Smooth muscle cell (in vitro differentiated cells): ENCODE results near the gene RNASE7. TPM values are rescaled to one million over a fixed set of nuclear protein-coding genes. Genes with fewer than 3 reads are reported as not detected.

ENCODE experiments used
- DNase-seq: peaks from one replicate; lab custom pipeline; 2025; ENCODE audit not compliant: unreplicated experiment; lab: John Stamatoyannopoulos, UW
- H2AFZ ChIP-seq: fragments of 200-600 bp; sonication (generic); 2 replicates; pipeline ENCODE4 v1.6.0; 2016; ENCODE audit warnings: antibody characterized with exemption, low read depth, mild to moderate bottlenecking
- H3F3A ChIP-seq: fragments of 200-600 bp; sonication (generic); 2 replicates; pipeline ENCODE4 v1.6.0; 2017; ENCODE audit warnings: antibody characterized with exemption, low read depth
- H3K27ac ChIP-seq: fragments of 200-600 bp; sonication (generic); 2 replicates; pipeline ENCODE4 v1.5.1; 2016; ENCODE audit warnings: low read depth, mild to moderate bottlenecking
- H3K27me3 ChIP-seq: fragments of 200-600 bp; sonication (generic); 2 replicates; pipeline ENCODE4 v1.6.1; 2016; ENCODE audit warnings: low read depth, mild to moderate bottlenecking
- H3K36me3 ChIP-seq: fragments of 200-600 bp; sonication (generic); 2 replicates; pipeline ENCODE4 v1.5.1; 2016; ENCODE audit warnings: low read depth
- H3K4me1 ChIP-seq: fragments of 200-600 bp; sonication (generic); 2 replicates; pipeline ENCODE4 v1.5.1; 2016; ENCODE audit warnings: low read depth
- H3K4me2 ChIP-seq: fragments of 200-600 bp; sonication (generic); 2 replicates; pipeline ENCODE4 v1.6.0; 2016; ENCODE audit warnings: mild to moderate bottlenecking
- H3K4me3 ChIP-seq: fragments of 200-600 bp; sonication (generic); 2 replicates; pipeline ENCODE4 v1.5.1; 2016; ENCODE audit warnings: mild to moderate bottlenecking
- H3K79me2 ChIP-seq: fragments of 200-600 bp; sonication (generic); 2 replicates; pipeline ENCODE4 v1.6.0; 2016; ENCODE audit warnings: low read depth, mild to moderate bottlenecking
- H3K9ac ChIP-seq: fragments of 200-600 bp; sonication (generic); 2 replicates; pipeline ENCODE4 v1.6.0; 2016; ENCODE audit warnings: low read depth
- H3K9me3 ChIP-seq: fragments of 200-600 bp; sonication (generic); replicated peaks from 2 replicates; pipeline ENCODE4 v1.5.1; 2016; ENCODE audit warnings: low read depth
- H4K20me1 ChIP-seq: fragments of 200-600 bp; sonication (generic); 2 replicates; pipeline ENCODE4 v1.6.0; 2016; ENCODE audit warnings: low read depth
- CTCF ChIP-seq: fragments of 200-600 bp; sonication (generic); IDR thresholded peaks from 2 replicates; pipeline ENCODE4 v1.5.1; 2017; ENCODE audit warnings: borderline replicate concordance, mild to moderate bottlenecking, antibody characterized with exemption; ENCODE audit not compliant: insufficient read depth, poor library complexity, severe bottlenecking
- WGBS: methylation state at CpG from one replicate; pipeline ENCODE4 v1.1.7; 2016; ENCODE audit warnings: low lambda C conversion rate; 5-methylcytosine and 5-hydroxymethylcytosine counted together
- polyA plus RNA-seq: library from polyadenylated mRNA; unstranded; fragments of >200 nt; fragmentation: Nextera tagmentation; extraction: Ambion mirVana; gene quantifications from 2 replicates; pipeline ENCODE4 v1.2.1, GENCODE V29; 2016
- total RNA-seq: library from RNA; depleted of rRNA; stranded (reverse); fragments of >200 nt; gene quantifications from 2 replicates; pipeline ENCODE4 v1.2.3, GENCODE V29; 2014

The RNASE7 gene
- total and polyA plus RNA-seq, 2 experiments from 2014 or later, result 0.93 to 4.1 TPM

GRCh38 chr14:21061347-21061668 is 19.1 kb downstream of the RNASE7 start:
- Histone ChIP-seq H3K4me1 (peaks cover 8% of the 10 kb centered on the region), H3K9ac (no peak overlapping the region), H3F3A (peaks cover 16% of the 10 kb centered on the region), H3K4me2 (no peak overlapping the region), H3K27ac (no peak overlapping the region), H3K4me3 (no peak overlapping the region), H3K79me2 (no peaks in the 10 kb centered on the region), H3K9me3 (no peaks in the 10 kb centered on the region), H4K20me1 (no peaks in the 10 kb centered on the region), H3K36me3 (no peaks in the 10 kb centered on the region), H3K27me3 (no peaks in the 10 kb centered on the region), H2AFZ (no peak overlapping the region)
- 75% methylated on average over 3 of the region's 3 CpGs for WGBS
- no peak for TF ChIP-seq CTCF
- DNase-seq, result no peak

GRCh38 chr14:21063479-21063878 is 21.3 kb downstream of the RNASE7 start:
- TF ChIP-seq CTCF, result no peak
- Histone ChIP-seq H3K9me3 (no peaks in the 10 kb centered on the region), H3F3A (peaks cover 14% of the 10 kb centered on the region), H3K4me1 (peaks cover 11% of the 10 kb centered on the region), H3K4me2 (peak overlapping the region; percentile 55), H3K27ac (peak overlapping the region; percentile 55), H3K9ac (no peak overlapping the region), H3K36me3 (no peaks in the 10 kb centered on the region), H3K27me3 (no peaks in the 10 kb centered on the region), H3K4me3 (no peak overlapping the region), H2AFZ (peak overlapping the region; percentile 5), H3K79me2 (no peaks in the 10 kb centered on the region), H4K20me1 (no peaks in the 10 kb centered on the region)
- DNase-seq, result no peak
- WGBS, result 17% methylated on average over 3 of the region's 3 CpGs

GRCh38 chr14:21066882-21067502 is 24.8 kb downstream of the RNASE7 start:
- Histone ChIP-seq H3K9me3 (no peaks in the 10 kb centered on the region), H3K4me2 (no peak overlapping the region), H3K9ac (no peak overlapping the region), H3K79me2 (no peaks in the 10 kb centered on the region), H3K36me3 (no peaks in the 10 kb centered on the region), H3F3A (peaks cover 22% of the 10 kb centered on the region), H3K27me3 (no peaks in the 10 kb centered on the region), H4K20me1 (no peaks in the 10 kb centered on the region), H3K4me1 (peaks cover 29% of the 10 kb centered on the region), H3K4me3 (no peak overlapping the region), H3K27ac (no peak overlapping the region), H2AFZ (no peak overlapping the region)
- WGBS, result 80% methylated on average over 7 of the region's 7 CpGs
- TF ChIP-seq CTCF, result no peak
- DNase-seq, result no peak
